CD1c-positive myeloid dendritic cell (primary cell): ENCODE data around the gene KRTAP10-1.
"Not testable (repeated sequence)": the region's sequence is repeated elsewhere in the genome, so short reads cannot be mapped to it uniquely, and the experiment has no call there.

ENCODE experiments used
- DNase-seq: peaks from one replicate; pipeline ENCODE4 v3.0.0-alpha.2; 2016; ENCODE audit errors: extremely low spot score

Gene KRTAP10-1

GRCh38 chr21:44571296-44571695 lies 31.3 kb upstream of the KRTAP10-1 start:
- no peak for DNase-seq

- DNase-seq = no peak
Measured at GRCh38 chr21:44569861-44570517, 30.0 kb upstream of the KRTAP10-1 start.

- DNase-seq = no peak
Measured at GRCh38 chr21:44568667-44569556, 28.9 kb upstream of the KRTAP10-1 start.

GRCh38 chr21:44568261-44568660 lies 28.3 kb upstream of the KRTAP10-1 start:
- no peak for DNase-seq

DNA sequence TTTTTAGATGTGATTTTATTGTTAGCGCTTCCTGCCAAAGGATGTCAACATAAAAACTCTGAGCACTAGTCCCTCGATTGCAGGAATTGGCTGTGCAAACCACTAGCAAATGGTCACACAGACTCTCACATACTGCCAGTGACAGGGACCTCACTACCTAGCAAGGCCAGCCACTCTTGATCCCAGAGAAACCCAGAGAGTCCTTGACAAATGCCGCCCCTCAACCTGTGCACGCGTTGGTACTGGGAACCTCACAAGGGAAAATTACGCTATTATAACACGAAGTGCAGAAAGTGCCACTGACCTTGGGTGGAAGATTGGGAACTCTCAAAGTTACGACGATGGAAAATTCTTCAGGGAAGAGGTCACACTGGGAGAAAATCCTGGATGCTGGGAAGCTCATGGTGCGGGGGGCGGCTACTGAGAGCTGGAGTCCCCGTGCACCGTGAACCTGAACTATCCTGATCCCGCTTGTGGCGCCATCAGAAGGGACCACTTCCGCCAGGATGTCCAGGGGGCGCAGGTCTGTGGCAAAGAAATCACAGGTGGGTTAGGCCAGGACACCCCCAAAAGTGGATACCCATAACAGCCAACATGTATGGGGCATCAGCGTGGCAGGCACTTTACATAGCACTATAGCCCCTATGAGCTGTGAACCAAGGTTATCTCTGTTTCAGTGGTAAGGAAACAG lies 27.6 kb upstream of the KRTAP10-1 start:
- no peak for DNase-seq

- DNase-seq = peak; percentile 78
Measured at GRCh38 chr21:44566403-44566802, 26.4 kb upstream of the KRTAP10-1 start.

DNA sequence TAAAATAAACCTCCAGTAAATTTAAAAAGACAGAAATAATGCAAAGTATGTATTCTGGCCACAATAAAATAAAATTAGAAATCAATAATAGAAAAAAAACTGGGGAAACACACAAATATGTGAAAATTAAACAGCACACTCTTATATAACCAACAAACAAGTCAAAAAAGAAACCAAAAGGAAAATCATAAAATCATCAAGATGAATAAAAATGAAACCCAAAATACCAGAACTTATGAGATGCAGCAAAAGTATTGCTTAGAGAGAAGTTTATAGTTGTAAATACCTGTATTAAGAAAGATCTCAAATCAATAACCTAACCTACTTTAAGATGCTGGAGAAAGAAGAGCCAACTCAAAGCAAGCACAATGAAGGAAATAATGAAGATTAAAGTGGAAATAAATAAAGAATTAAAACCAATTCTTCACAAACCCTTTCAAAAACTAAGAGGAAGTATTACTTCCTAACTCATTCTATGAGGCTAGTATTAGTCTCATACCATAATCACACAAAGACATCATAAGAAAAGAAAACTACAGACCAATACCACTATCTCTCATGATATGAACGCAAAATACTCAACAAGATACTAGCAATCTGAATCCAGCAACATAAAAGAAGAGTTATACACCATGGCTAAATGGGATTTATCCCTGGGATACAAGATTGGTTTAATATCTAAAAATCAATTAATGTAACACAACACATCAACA lies 25.0 kb upstream of the KRTAP10-1 start:
- DNase-seq = peak; percentile 18

DNA sequence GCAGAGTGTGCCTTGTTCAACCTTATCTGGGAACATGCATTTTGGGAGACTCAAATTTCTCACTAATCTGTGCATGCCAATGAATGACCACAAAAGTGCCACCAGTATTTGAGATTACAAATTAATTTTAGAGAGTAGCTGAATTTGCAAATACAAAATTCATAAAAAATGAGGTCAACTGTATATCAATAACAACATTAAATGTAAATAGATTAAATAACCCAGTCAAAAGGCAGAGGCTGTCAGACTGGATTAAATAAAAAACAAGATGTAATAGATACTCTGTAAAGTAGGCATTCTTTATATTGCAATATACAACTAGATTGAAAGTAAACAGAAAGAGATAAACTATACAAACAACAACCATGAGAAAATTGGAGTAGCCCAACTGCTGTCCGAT lies 24.1 kb upstream of the KRTAP10-1 start:
- DNase-seq = no peak

DNA sequence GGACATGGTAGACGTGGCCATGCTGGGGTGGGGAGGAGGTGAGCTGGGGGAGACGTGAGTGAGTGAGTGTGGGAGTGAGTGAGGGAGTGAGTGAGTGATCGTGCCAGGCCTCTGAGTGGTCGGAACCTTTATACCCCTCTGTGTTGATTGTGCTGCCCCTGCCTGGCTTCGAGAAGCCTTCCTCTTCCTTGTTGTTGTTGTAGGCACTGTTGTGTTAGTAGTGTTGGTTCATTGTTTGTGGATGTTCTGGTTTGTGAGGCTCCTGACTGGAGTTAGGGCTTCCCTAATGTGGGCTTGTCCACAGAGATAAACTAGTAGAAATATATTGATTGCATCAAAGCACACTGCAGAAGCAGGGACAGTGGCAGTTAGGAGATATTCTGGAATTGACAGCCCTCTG lies 18.7 kb upstream of the KRTAP10-1 start, which contains the start of gene KRTAP10-3:
TSS of gene KRTAP10-3 (minus strand) at position 101 of the 400 bp plus-strand sequence. CDS start at position 21, 80 bp downstream.
- no peak for DNase-seq

DNA sequence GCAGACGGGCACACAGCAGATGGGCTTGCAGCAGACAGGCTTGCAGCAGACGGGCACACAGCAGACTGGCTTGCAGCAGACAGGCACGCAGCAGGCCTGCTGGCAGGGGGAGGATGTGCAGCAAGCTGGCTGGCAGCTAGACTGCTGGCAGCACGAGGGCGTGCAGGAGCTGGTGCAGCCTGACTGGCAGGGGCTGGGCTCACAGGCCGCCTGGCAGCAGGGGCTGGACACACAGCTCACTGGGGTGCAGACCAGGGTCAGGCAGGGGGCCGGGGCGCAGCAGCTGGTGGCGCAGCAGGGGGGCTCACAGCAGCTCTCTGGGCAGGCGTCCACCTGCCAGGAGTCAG lies 18.3 kb upstream of the KRTAP10-1 start:
- not testable (repeated sequence) for DNase-seq

GRCh38 chr21:44557491-44558328 lies 17.7 kb upstream of the KRTAP10-1 start:
- DNase-seq = no peak

DNA sequence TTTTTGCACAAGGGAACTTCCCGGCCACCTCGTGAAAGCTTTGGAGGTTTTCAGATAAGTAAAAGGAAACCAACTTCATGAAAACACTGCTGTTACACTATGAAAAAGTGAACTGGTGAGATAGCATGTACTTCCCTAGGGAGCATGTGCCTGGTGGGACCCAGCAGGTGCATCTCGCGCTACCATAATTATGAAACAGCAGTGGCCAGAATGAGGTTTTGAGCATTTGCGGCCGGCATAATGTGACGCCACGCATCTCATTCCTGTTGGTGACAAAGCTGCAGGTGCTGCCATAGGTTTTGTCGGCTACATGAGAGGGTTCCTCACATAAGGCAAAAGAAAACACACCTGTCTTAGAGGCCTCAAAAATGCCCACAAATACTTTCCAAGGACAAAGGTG lies 16.9 kb upstream of the KRTAP10-1 start:
- DNase-seq = no peak

DNA sequence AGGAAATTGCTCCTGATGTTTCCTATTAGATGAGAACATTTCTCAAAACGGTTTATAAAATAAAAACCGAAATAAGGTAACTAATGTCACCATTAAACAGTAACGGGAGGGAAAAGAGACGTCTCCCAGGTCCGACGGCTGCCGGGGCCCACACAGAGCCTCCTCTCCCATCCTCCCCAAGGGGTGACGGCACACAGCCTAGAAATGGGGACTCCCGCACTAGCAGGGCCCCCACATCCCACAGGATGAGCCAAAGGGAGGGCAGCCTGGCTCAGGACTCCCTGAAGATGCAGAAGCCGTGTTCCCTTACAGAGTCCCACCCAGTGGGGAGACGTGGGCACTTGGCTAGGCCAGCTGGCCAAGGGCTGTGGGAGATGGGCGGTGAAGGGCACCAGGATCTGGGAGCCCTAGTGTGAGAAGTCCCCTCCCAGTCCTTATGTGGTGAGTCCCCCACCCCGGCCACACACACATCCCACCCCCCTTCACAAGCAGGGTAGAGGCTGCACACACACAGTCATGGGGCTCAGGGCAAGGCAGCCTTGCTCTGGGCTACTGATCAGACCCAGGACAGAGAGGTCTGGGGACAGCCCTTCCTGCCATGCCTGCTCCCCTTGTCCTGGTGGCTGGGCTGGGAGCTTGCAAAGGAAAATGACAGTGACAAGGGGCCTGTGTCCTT lies 15.3 kb upstream of the KRTAP10-1 start:
- no peak for DNase-seq

DNA sequence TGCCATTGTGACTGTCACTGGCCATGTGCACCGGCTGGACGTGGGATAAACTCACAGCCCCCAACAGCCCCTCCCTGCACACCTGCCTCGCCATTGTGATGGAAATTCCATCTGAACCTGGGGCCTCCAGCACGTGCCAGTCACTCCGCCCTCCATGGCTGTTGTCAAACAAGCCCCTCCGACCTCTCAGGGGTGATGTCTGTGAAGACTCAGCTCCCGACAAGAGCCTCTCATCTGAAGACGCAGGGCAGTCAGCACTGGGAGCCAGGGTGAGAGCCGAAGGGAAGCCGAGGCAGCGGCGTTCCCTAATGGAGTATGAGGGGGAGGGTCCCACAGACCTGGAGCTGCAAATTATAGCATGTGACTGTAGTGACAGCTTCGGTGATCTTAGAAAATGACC lies 12.7 kb upstream of the KRTAP10-1 start:
- DNase-seq = no peak

- DNase-seq = no peak
Measured at GRCh38 chr21:44552136-44552535, 12.1 kb upstream of the KRTAP10-1 start.

DNA sequence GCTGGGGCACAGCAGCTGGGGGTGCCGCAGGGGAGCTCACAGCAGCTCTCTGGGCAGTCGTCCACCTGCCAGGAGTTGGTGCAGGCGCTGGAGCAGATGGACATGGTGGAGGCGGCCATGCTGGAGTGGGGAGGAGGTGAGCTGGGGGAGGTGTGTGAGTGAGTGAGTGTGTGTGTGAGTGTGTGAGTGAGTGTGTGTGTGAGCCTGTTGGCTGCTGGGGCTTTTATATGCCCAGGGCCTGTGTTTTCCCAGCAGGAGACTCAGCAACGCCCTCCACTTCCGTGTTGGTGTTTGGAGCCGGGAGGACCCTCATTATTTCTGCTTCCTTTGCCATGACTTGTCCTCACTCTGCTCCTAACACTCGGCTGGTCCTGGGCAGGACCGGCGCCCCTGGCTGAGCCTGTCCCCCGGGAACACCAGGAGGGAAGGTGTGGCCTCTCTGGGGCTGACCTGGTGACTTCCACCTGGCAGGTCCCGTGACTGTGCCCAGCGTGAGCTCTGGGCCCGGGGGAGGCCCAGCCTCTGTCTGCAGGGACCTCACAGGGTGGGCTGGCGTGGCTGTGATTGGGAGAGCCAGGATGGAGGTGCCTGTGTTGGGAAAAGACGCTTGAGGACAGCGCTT lies 11.5 kb upstream of the KRTAP10-1 start, which contains the start of gene KRTAP10-2:
TSS of gene KRTAP10-2 (minus strand) at position 166 of the 622 bp plus-strand sequence. CDS start at position 119, 47 bp downstream.
- DNase-seq = no peak

DNA sequence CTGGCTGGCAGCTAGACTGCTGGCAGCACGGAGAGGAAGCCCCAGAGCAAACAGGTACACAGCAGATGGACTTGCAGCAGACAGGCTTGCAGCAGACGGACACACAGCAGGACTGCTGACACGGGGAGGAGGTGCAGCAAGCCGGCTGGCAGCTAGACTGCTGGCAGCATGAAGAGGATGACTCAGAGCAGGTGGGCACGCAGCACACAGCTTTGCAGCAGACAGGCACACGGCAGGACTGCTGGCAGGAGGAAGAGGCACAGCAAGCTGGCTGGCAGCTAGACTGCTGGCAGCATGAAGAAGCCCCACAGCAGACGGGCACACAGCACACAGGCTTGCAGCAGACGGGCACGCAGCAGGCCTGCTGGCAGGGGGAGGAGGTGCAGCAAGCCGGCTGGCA lies 10.8 kb upstream of the KRTAP10-1 start:
- DNase-seq = no peak

DNA sequence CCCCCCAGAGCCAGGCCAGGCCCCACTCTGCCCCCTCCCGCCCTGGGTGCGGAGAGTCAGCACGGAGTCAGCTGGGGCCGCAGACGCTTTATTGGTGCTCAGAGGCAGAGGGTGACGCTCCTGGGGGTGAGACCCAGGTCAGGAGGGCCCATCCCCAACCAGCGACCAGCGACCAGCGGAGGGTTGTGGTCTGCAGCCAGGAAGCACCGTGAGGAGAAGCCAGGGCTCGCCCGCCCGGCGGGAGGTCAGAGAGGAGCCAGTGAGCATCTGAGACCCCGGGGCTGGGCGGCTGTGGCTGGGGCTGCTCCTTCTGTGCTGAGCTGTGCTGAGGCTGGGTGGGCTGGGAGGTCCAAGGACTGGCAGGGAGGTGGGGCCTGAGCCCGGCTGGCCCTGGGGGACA lies 10.3 kb upstream of the KRTAP10-1 start:
- DNase-seq = not testable (repeated sequence)

DNA sequence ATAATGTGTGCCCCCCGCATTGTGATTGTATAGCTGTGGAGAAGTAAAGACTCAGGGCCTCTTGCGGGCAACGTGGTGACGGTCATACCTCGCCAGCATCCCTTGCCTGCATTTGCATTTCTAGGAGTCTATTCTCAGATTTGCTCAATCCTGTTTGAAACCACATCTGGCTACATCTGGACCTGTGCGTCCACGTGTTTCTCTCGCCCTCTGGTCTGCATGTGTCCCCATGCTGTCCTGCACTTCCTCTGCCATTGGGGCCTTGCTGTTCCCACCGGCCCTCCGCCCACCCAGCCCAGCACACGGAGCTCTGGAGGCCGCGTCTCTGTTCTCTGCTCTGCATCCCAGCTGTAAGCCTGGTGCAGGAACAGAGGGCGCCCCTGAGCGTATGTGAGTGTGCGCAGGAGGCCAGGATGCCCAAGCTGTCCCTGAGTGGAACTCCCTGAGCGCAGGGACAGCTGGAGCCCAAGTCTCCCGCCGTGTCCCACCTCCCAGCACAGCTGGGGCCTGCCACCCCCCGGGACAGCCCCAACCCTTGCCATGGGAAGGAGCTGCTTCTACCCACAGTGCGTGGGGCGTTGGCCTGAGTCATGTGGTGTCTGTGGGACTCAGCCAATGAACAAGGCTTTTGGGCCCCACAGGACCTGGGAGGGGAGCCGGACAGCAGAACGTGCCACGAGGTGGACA lies 9.7 kb upstream of the KRTAP10-1 start:
- DNase-seq = no peak
